WERI-Rb-1 (cell line): ENCODE results near the gene TUBA8.

Experiments
- DNase-seq: peaks from one replicate; pipeline ENCODE4 v3.0.0-alpha.2; 2020
- H3K27ac ChIP-seq: fragments of 250-450 bp; sonication (Bioruptor Pico); 2 replicates; pipeline ENCODE4 v1.5.1; 2020; ENCODE audit warnings: mild to moderate bottlenecking, moderate library complexity
- H3K27me3 ChIP-seq: fragments of 250-450 bp; sonication (Bioruptor Pico); 2 replicates; pipeline ENCODE4 v1.5.1; 2021; ENCODE audit warnings: mild to moderate bottlenecking, low read depth, moderate library complexity; ENCODE audit not compliant: insufficient read depth, severe bottlenecking
- H3K36me3 ChIP-seq: fragments of 250-450 bp; sonication (Bioruptor Pico); 2 replicates; pipeline ENCODE4 v1.5.1; 2020; ENCODE audit warnings: mild to moderate bottlenecking, moderate library complexity
- H3K4me3 ChIP-seq: 2 replicates; pipeline ENCODE4 v1.5.1; 2011; ENCODE audit warnings: low read depth, mild to moderate bottlenecking, control low read depth, low read length
- H3K9me3 ChIP-seq: fragments of 250-450 bp; sonication (Bioruptor Pico); 2 replicates; pipeline ENCODE4 v1.5.1; 2021; ENCODE audit warnings: mild to moderate bottlenecking, moderate library complexity; ENCODE audit not compliant: severe bottlenecking
- CTCF ChIP-seq: IDR thresholded peaks from 2 replicates; pipeline ENCODE4 v1.5.1; 2011; ENCODE audit warnings: low read depth, mild to moderate bottlenecking, control low read depth, inconsistent platforms, low read length

Gene TUBA8

GRCh38 chr22:18075101-18075719 is 35.4 kb upstream of the TUBA8 start:
- Histone ChIP-seq H3K36me3 (peaks cover 10% of the 10 kb centered on the region), H3K27me3 (no peaks in the 10 kb centered on the region), H3K27ac (no peak overlapping the region), H3K4me3 (no peak overlapping the region), H3K9me3 (no peaks in the 10 kb centered on the region)
- no peak for TF ChIP-seq CTCF
- no peak for DNase-seq

- peaks cover 17% of the 10 kb centered on the region for H3K36me3 ChIP-seq
- H3K4me3 ChIP-seq: no peak overlapping the region
- H3K27me3 ChIP-seq: no peaks in the 10 kb centered on the region
- TF ChIP-seq CTCF: peak; percentile 58
- DNase-seq: peak; percentile 40
- H3K9me3 ChIP-seq: no peaks in the 10 kb centered on the region
- H3K27ac ChIP-seq: no peak overlapping the region
These were observed 34.7 kb upstream of the TUBA8 start for GRCh38 chr22:18075720-18076497.

GRCh38 chr22:18077087-18077638 is 33.4 kb upstream of the TUBA8 start:
- Histone ChIP-seq H3K36me3 (peaks cover 23% of the 10 kb centered on the region), H3K4me3 (peak overlapping the region; percentile 89), H3K27ac (peak overlapping the region; percentile 53), H3K9me3 (no peaks in the 10 kb centered on the region), H3K27me3 (no peaks in the 10 kb centered on the region)
- TF ChIP-seq CTCF: no peak
- DNase-seq: no peak

- Histone ChIP-seq H3K27ac (peak within 1 kb of the TSS; percentile 72), H3K36me3 (peaks cover 29% of the 10 kb centered on the region), H3K27me3 (no peaks in the 10 kb centered on the region), H3K4me3 (peak within 1 kb of the TSS; percentile 89), H3K9me3 (no peaks in the 10 kb centered on the region)
- TF ChIP-seq CTCF: no peak
- peak; percentile 92 for DNase-seq
These were observed 32.8 kb upstream of the TUBA8 start, which contains the start of gene PEX26 for GRCh38 chr22:18077639-18078328. TSS of gene PEX26 (plus strand) at chr22:18077990. CDS start at chr22:18078377, 387 bp downstream.

- Histone ChIP-seq H3K36me3 (peaks cover 35% of the 10 kb centered on the region), H3K27ac (peak overlapping the region; percentile 72), H3K27me3 (no peaks in the 10 kb centered on the region), H3K9me3 (no peaks in the 10 kb centered on the region), H3K4me3 (peak overlapping the region; percentile 89)
- no peak for TF ChIP-seq CTCF
- peak; percentile 29 for DNase-seq
These were observed 32.1 kb upstream of the TUBA8 start for GRCh38 chr22:18078329-18079041.
